Measurements from ENCODE around the gene ASB18. TPM values are rescaled to one million over a fixed set of nuclear protein-coding genes. Genes with fewer than 3 reads are reported as not detected.
A peak's percentile ranks its signal among the peaks of the same experiment; 100 is the strongest.

ASB18 gene, protein sequence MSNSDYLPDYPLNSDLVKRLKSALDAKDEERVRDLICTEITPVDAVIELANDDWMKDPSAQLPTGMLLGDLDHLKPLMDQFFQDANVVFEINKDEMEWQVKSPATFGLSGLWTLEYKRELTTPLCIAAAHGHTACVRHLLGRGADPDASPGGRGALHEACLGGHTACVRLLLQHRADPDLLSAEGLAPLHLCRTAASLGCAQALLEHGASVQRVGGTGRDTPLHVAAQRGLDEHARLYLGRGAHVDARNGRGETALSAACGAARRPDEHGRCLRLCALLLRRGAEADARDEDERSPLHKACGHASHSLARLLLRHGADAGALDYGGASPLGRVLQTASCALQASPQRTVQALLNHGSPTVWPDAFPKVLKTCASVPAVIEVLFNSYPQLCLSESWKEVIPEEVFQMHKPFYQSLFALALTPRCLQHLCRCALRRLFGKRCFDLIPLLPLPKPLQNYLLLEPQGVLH
- not detected for polyA plus RNA-seq (2012; ENCODE audit: insufficient read depth, insufficient read length, low read depth)

DNA sequence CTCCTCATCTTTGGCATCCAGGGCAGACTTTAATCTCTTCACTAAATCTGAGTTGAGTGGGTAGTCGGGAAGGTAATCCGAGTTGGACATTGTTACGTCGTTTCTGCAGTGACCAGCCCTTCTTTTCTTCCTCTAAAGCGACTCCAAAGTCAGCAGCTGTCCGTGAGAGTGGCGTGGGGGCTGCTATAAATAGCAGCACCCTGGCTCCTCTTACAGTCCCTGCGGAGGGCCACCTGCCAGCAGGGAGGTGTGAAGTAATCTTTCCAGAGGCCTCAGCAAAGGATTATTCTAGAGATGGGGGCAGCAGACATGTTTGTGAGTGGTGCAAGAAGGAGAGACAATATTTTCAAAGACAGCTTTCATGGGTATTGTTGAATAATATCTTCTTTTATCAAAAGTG, at the start of gene ASB18:
Gene ASB18 (minus strand): TSS at position 151 of the 400 bp plus-strand sequence. CDS start 61 bp downstream, at position 90.
- H3K4me3 ChIP-seq (ENCODE audit: low read depth, low read length), result no peak within 1 kb of the TSS
- H3K27me3 ChIP-seq, result peaks cover 29% of the 10 kb centered on the region
- no peak for DNase-seq
- no peaks in the 10 kb centered on the region for H3K36me3 ChIP-seq
- TF ChIP-seq, protein P1, sequence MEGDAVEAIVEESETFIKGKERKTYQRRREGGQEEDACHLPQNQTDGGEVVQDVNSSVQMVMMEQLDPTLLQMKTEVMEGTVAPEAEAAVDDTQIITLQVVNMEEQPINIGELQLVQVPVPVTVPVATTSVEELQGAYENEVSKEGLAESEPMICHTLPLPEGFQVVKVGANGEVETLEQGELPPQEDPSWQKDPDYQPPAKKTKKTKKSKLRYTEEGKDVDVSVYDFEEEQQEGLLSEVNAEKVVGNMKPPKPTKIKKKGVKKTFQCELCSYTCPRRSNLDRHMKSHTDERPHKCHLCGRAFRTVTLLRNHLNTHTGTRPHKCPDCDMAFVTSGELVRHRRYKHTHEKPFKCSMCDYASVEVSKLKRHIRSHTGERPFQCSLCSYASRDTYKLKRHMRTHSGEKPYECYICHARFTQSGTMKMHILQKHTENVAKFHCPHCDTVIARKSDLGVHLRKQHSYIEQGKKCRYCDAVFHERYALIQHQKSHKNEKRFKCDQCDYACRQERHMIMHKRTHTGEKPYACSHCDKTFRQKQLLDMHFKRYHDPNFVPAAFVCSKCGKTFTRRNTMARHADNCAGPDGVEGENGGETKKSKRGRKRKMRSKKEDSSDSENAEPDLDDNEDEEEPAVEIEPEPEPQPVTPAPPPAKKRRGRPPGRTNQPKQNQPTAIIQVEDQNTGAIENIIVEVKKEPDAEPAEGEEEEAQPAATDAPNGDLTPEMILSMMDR (IDR thresholded peaks at IDR 0.05; ENCODE audit: low read depth, low read length), result no peak
- no peaks in the 10 kb centered on the region for H3K9me3 ChIP-seq
- H3K4me1 ChIP-seq, result no peaks in the 10 kb centered on the region

DNA sequence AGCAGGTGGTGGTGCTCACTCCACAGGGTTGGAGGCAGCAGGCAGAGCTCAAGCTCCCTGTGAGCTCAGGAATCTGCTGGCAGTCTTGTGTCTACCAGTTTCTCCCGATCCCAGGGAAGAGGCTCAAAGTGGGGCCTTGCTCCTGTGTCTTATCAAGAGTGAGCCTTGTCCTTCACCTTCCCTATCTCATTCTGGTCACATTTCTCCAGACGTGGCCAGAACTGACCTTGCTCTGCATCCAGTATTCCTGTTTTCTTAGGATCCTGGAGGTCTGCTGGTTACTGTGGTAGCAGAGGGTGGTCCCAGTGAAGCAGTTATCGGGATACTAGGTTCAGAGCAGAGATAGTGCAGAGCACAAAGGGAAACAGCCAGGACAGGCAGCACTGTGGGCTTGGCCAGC, 47.1 kb upstream of the ASB18 start:
- TF ChIP-seq, protein P1 (IDR thresholded peaks at IDR 0.05; ENCODE audit: low read depth, low read length), result no peak
- Histone ChIP-seq H3K27me3 (peaks cover 17% of the 10 kb centered on the region), H3K4me1 (no peaks in the 10 kb centered on the region), H3K4me3 (ENCODE audit: low read depth, low read length) (no peak overlapping the region), H3K36me3 (no peaks in the 10 kb centered on the region), H3K9me3 (no peaks in the 10 kb centered on the region)
- DNase-seq, result no peak

DNA sequence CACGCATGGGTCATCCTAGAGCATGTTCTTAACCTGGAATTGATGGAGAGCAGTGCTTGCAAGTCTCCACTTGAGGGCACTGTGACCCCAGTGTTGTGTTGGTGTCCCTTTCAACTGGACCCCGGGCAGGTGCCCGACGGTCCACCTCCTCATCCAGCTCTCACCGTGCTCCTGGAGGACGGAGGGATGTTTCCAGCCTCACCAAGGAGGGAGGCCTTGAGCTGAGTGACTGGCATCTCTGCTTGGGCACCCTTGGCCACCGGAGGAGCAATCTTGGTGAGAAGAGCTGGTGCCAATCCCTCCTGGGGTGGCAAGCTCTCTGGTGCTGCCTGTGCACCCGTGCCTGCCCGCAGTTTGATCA, 45.4 kb upstream of the ASB18 start:
- H3K27me3 ChIP-seq, result peaks cover 17% of the 10 kb centered on the region
- TF ChIP-seq, protein P1 (IDR thresholded peaks at IDR 0.05; ENCODE audit: low read depth, low read length), result peak; percentile 70
- peak; percentile 24 for DNase-seq
- no peaks in the 10 kb centered on the region for H3K36me3 ChIP-seq
- H3K4me3 ChIP-seq (ENCODE audit: low read depth, low read length), result no peak overlapping the region
- no peaks in the 10 kb centered on the region for H3K9me3 ChIP-seq
- H3K4me1 ChIP-seq, result no peaks in the 10 kb centered on the region

DNA sequence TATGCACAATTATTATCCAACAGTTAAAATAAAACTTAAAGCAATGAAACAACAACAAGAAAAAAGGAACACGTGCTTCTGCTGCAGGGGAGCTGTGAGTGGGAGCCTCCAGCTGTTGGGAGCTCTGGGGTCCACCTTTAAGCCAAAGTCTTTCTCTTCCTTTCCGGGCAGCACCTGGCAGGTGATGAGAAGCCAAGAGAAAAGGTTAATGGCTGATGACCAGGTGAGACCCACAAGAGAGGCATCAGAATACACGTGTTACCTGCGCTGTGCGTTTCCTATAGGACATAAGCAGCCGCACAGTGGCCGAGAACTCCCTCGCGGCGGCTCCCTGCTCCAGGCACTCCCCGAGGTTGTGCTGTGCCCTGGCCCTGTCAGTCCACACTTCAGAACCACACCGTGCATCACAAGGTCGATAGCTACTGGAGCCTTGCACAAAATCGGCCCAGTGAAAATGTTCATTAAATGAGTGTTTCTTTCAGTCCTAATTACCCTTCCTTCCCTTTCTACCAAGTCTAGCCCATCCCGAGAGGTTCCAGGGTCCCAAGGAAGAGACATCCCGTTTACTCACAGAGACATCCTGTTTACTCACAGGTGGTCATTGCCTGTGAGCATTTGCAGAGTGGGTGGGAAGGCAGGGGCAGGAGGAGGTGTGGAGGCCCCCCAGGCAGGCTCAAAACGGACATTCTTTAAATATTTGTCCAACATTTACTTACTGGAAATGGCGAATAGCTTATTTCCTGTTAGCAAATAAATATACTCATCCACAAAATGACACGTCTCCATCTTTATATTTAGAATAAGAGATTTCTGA, 44.9 kb upstream of the ASB18 start:
- DNase-seq, result no peak
- Histone ChIP-seq H3K36me3 (no peaks in the 10 kb centered on the region), H3K9me3 (no peaks in the 10 kb centered on the region), H3K4me1 (no peaks in the 10 kb centered on the region), H3K4me3 (ENCODE audit: low read depth, low read length) (no peak overlapping the region), H3K27me3 (peaks cover 17% of the 10 kb centered on the region)
- TF ChIP-seq, protein P1 (IDR thresholded peaks at IDR 0.05; ENCODE audit: low read depth, low read length), result no peak

DNA sequence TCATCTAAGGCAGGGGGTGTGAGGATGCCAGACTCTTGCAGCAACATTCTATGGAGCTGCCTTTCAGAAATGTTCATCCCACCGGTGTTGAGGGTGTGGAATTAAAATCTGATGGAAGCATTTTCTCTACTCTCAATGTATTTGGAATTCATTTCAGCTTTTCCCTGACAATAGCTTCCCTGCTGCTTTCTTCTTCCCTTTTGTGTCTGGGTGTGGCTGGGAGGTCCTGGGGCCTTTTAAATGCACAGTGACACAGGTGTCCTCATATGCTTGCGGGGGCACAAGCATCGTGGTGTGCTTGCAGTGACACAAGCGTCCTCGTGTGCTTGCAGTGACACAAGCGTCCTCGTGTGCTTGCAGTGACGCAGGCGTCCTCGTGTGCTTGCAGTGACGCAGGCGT, 43.4 kb upstream of the ASB18 start:
- no peaks in the 10 kb centered on the region for H3K9me3 ChIP-seq
- DNase-seq, result no peak
- TF ChIP-seq, protein P1 (IDR thresholded peaks at IDR 0.05; ENCODE audit: low read depth, low read length), result no peak
- H3K4me1 ChIP-seq, result no peaks in the 10 kb centered on the region
- no peaks in the 10 kb centered on the region for H3K36me3 ChIP-seq
- H3K4me3 ChIP-seq (ENCODE audit: low read depth, low read length), result no peak overlapping the region
- peaks cover 17% of the 10 kb centered on the region for H3K27me3 ChIP-seq
